Endothelial cell of umbilical vein (primary cell): ENCODE measurements around the gene XYLT1.

ENCODE experiments used
- EZH2 ChIP-seq: IDR thresholded peaks from 2 replicates; pipeline ENCODE4 v1.6.1; 2012; ENCODE audit warnings: borderline replicate concordance, low read depth, mild to moderate bottlenecking, moderate library complexity, low read length, inconsistent platforms; ENCODE audit not compliant: severe bottlenecking
- FOS ChIP-seq: IDR thresholded peaks from 2 replicates; pipeline ENCODE4 v1.6.1; 2011; ENCODE audit warnings: mild to moderate bottlenecking, low read length, moderate library complexity, borderline replicate concordance; ENCODE audit not compliant: insufficient read depth
- JUN ChIP-seq: IDR thresholded peaks from 2 replicates; pipeline ENCODE4 v1.6.1; 2011; ENCODE audit warnings: borderline replicate concordance, low read depth; ENCODE audit not compliant: insufficient read length, insufficient read depth
- POLR2A ChIP-seq: IDR thresholded peaks from 2 replicates; pipeline ENCODE4 v1.6.1; 2012; ENCODE audit warnings: low read depth, mild to moderate bottlenecking, control low read depth, low read length
- POLR2AphosphoS5 ChIP-seq: IDR thresholded peaks from 2 replicates; pipeline ENCODE4 v1.6.1; 2012; ENCODE audit warnings: low read depth, mild to moderate bottlenecking, control low read depth, low read length, moderate library complexity; ENCODE audit not compliant: insufficient read depth
- TF ChIP-seq, protein P1 (sequence below), 2 donors: IDR thresholded peaks; 1 replicate in 1 of 2; 2 replicates in 1 of 2; pipeline ENCODE4 v1.5.1; 2011; ENCODE audit warnings: low read length in 2 of 2, mild to moderate bottlenecking in 2 of 2, moderate library complexity in 2 of 2, control low read depth in 1 of 2, inconsistent platforms in 1 of 2, low read depth in 1 of 2; ENCODE audit not compliant: insufficient read depth in 1 of 2; ENCODE audit errors: extremely low read depth in 1 of 2

DNA sequence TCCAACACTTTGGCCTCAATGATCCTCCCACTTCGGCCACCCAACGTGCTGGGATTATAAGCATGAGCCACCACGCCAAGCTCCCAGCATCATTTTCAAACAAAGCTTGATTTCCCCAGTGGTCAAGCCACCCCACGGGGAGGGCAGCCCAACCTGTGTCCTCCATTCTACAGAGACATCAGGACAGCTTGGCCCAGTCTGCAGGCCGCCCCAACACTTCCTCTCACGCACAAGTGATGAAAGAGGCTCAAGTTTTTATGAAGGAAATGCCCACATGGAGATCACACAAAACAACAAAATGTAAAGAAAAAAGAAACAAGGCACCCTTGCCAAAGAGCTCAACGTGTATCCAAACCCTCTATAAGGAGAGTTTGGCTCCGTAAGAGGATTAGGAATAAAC lies 112.4 kb downstream of the XYLT1 start:
- TF ChIP-seq, protein P1, sequence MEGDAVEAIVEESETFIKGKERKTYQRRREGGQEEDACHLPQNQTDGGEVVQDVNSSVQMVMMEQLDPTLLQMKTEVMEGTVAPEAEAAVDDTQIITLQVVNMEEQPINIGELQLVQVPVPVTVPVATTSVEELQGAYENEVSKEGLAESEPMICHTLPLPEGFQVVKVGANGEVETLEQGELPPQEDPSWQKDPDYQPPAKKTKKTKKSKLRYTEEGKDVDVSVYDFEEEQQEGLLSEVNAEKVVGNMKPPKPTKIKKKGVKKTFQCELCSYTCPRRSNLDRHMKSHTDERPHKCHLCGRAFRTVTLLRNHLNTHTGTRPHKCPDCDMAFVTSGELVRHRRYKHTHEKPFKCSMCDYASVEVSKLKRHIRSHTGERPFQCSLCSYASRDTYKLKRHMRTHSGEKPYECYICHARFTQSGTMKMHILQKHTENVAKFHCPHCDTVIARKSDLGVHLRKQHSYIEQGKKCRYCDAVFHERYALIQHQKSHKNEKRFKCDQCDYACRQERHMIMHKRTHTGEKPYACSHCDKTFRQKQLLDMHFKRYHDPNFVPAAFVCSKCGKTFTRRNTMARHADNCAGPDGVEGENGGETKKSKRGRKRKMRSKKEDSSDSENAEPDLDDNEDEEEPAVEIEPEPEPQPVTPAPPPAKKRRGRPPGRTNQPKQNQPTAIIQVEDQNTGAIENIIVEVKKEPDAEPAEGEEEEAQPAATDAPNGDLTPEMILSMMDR (IDR thresholded peaks at IDR 0.05; ENCODE audit: extremely low read depth in 1 of 2, insufficient read depth in 1 of 2, low read depth in 1 of 2, low read length in 2 of 2) = no peak
- no peak for TF ChIP-seq POLR2A
- TF ChIP-seq EZH2 = no peak
- no peak for TF ChIP-seq POLR2AphosphoS5
- TF ChIP-seq FOS = no peak
- TF ChIP-seq JUN = no peak
